Fibroblast of lung (primary cell): ENCODE measurements around the gene GABRG3. TPM values are rescaled to one million over a fixed set of nuclear protein-coding genes. Genes with fewer than 3 reads are reported as not detected.

Experiments
- DNase-seq, 2 donors: peaks; one replicate each; pipeline versions ENCODE4 v3.0.0 to v3.0.0-alpha.2; 2010; ENCODE audit warnings: low read depth in 2 of 2
- H2AFZ ChIP-seq: 2 replicates; pipeline ENCODE4 v1.5.1; 2012; ENCODE audit warnings: low read length, control low read depth, inconsistent platforms
- H3K27ac ChIP-seq: 2 replicates; pipeline ENCODE4 v1.5.1; 2011; ENCODE audit warnings: low read length, control low read depth; ENCODE audit not compliant: insufficient read depth
- H3K27me3 ChIP-seq: 2 replicates; pipeline ENCODE4 v1.5.1; 2011; ENCODE audit warnings: mild to moderate bottlenecking, low read length; ENCODE audit not compliant: control insufficient read depth, insufficient read depth
- H3K36me3 ChIP-seq: 2 replicates; pipeline ENCODE4 v1.5.1; 2011; ENCODE audit warnings: low read length; ENCODE audit not compliant: control insufficient read depth, insufficient read depth
- H3K4me1 ChIP-seq: 2 replicates; pipeline ENCODE4 v1.5.1; 2011; ENCODE audit warnings: low read length; ENCODE audit not compliant: control insufficient read depth, insufficient read depth; ENCODE audit errors: extremely low read depth
- H3K4me2 ChIP-seq: 2 replicates; pipeline ENCODE4 v1.5.1; 2011; ENCODE audit warnings: low read length, control low read depth; ENCODE audit not compliant: insufficient read depth; ENCODE audit errors: extremely low read depth
- H3K4me3 ChIP-seq, 4 experiments: fragments of 200-600 bp in 1 of 4; sonication (generic) in 1 of 4; replicated peaks in 1 of 4; 2 replicates each; pipeline ENCODE4 v1.5.1; 2011 to 2016; ENCODE audit warnings: low read length in 4 of 4, low read depth in 3 of 4, mild to moderate bottlenecking in 3 of 4, control low read depth in 2 of 4, inconsistent platforms in 1 of 4, mixed read lengths in 1 of 4; ENCODE audit not compliant: insufficient read depth in 1 of 4; ENCODE audit errors: control extremely low read depth in 1 of 4
- H3K79me2 ChIP-seq: 2 replicates; pipeline ENCODE4 v1.5.1; 2012; ENCODE audit warnings: mild to moderate bottlenecking, low read length, inconsistent platforms; ENCODE audit not compliant: control insufficient read depth, insufficient read depth
- H3K9ac ChIP-seq: 2 replicates; pipeline ENCODE4 v1.5.1; 2011; ENCODE audit warnings: mild to moderate bottlenecking, low read length, control low read depth; ENCODE audit not compliant: insufficient read depth
- H3K9me3 ChIP-seq: 2 replicates; pipeline ENCODE4 v1.5.1; 2012; ENCODE audit warnings: low read depth, low read length; ENCODE audit not compliant: control insufficient read depth, insufficient read depth
- H4K20me1 ChIP-seq: 2 replicates; pipeline ENCODE4 v1.5.1; 2011; ENCODE audit warnings: low read length; ENCODE audit not compliant: control insufficient read depth, insufficient read depth; ENCODE audit errors: extremely low read depth
- CTCF ChIP-seq, 2 donors: IDR thresholded peaks in 1 of 2; conservative IDR thresholded peaks in 1 of 2; 1 replicate in 1 of 2; 2 replicates in 1 of 2; pipeline ENCODE4 v1.5.1; 2011 to 2012; ENCODE audit warnings: low read length in 2 of 2, control low read depth in 1 of 2, inconsistent platforms in 1 of 2, low read depth in 1 of 2, mild to moderate bottlenecking in 1 of 2
- EZH2 ChIP-seq: IDR thresholded peaks from 2 replicates; pipeline ENCODE4 v1.5.1; 2012; ENCODE audit warnings: low read length, control low read depth, mild to moderate bottlenecking; ENCODE audit errors: missing control alignments
- polyA plus RNA-seq, 2 donors: library from polyadenylated mRNA; depleted of rRNA in 1 of 2; stranded (reverse) in 1 of 2; unstranded in 1 of 2; fragments of >200 nt; gene quantifications; 2 replicates each; pipeline ENCODE4 v1.2.1, GENCODE V29; 2011 to 2012; ENCODE audit warnings: missing spikeins in 1 of 2
- total RNA-seq: library from RNA; depleted of rRNA; stranded (reverse); fragments of >200 nt; gene quantifications from 2 replicates; pipeline ENCODE4 v1.2.1, GENCODE V29; 2014

Gene GABRG3
- total and polyA plus RNA-seq, 2 donors (not counting 1 experiment from before 2014, with no cell fraction given): not detected

- no peak overlapping the region for H2AFZ ChIP-seq
- no peaks in the 10 kb centered on the region for H3K79me2 ChIP-seq
- H3K27me3 ChIP-seq: no peaks in the 10 kb centered on the region
- H3K4me2 ChIP-seq: no peak overlapping the region
- no peak overlapping the region for H3K27ac ChIP-seq
- TF ChIP-seq CTCF (conservative IDR thresholded peaks at IDR 0.05 in 1 of 2, IDR thresholded peaks at IDR 0.05 in 1 of 2; ENCODE audit: low read depth in 1 of 2, low read length in 2 of 2): no peak
- no peak for TF ChIP-seq EZH2
- DNase-seq: no peak
- H3K9ac ChIP-seq: no peak overlapping the region
- H3K4me3 ChIP-seq: no peak overlapping the region
- no peaks in the 10 kb centered on the region for H3K9me3 ChIP-seq
- H3K4me1 ChIP-seq: no peaks in the 10 kb centered on the region
- no peaks in the 10 kb centered on the region for H3K36me3 ChIP-seq
- H4K20me1 ChIP-seq: no peaks in the 10 kb centered on the region
Observed at GRCh38 chr15:27495963-27496459, 525.0 kb downstream of the GABRG3 start.

GRCh38 chr15:27498700-27499099 lies 527.7 kb downstream of the GABRG3 start:
- no peaks in the 10 kb centered on the region for H3K4me1 ChIP-seq
- H3K27me3 ChIP-seq: no peaks in the 10 kb centered on the region
- no peaks in the 10 kb centered on the region for H3K36me3 ChIP-seq
- H3K9ac ChIP-seq: no peak overlapping the region
- no peak overlapping the region for H2AFZ ChIP-seq
- TF ChIP-seq CTCF (conservative IDR thresholded peaks at IDR 0.05 in 1 of 2, IDR thresholded peaks at IDR 0.05 in 1 of 2; ENCODE audit: low read depth in 1 of 2, low read length in 2 of 2): no peak
- no peak for TF ChIP-seq EZH2
- H3K4me2 ChIP-seq: no peak overlapping the region
- H3K79me2 ChIP-seq: no peaks in the 10 kb centered on the region
- no peak for DNase-seq
- H3K4me3 ChIP-seq: no peak overlapping the region
- H4K20me1 ChIP-seq: no peaks in the 10 kb centered on the region
- no peak overlapping the region for H3K27ac ChIP-seq
- H3K9me3 ChIP-seq: no peaks in the 10 kb centered on the region

GRCh38 chr15:27499191-27499590 lies 528.2 kb downstream of the GABRG3 start:
- Histone ChIP-seq H3K4me1 (no peaks in the 10 kb centered on the region), H3K4me3 (no peak overlapping the region), H3K27ac (no peak overlapping the region), H2AFZ (no peak overlapping the region), H3K27me3 (no peaks in the 10 kb centered on the region), H3K9ac (no peak overlapping the region), H3K4me2 (no peak overlapping the region), H3K36me3 (no peaks in the 10 kb centered on the region), H3K9me3 (no peaks in the 10 kb centered on the region), H3K79me2 (no peaks in the 10 kb centered on the region), H4K20me1 (no peaks in the 10 kb centered on the region)
- TF ChIP-seq CTCF (conservative IDR thresholded peaks at IDR 0.05 in 1 of 2, IDR thresholded peaks at IDR 0.05 in 1 of 2; ENCODE audit: low read depth in 1 of 2, low read length in 2 of 2) (no peak), EZH2 (no peak)
- DNase-seq: no peak
